Measurements from ENCODE around the gene MRPS7.
"Not testable (repeated sequence)": the region's sequence is repeated elsewhere in the genome, so short reads cannot be mapped to it uniquely, and the experiment has no call there.

MRPS7 gene

DNA sequence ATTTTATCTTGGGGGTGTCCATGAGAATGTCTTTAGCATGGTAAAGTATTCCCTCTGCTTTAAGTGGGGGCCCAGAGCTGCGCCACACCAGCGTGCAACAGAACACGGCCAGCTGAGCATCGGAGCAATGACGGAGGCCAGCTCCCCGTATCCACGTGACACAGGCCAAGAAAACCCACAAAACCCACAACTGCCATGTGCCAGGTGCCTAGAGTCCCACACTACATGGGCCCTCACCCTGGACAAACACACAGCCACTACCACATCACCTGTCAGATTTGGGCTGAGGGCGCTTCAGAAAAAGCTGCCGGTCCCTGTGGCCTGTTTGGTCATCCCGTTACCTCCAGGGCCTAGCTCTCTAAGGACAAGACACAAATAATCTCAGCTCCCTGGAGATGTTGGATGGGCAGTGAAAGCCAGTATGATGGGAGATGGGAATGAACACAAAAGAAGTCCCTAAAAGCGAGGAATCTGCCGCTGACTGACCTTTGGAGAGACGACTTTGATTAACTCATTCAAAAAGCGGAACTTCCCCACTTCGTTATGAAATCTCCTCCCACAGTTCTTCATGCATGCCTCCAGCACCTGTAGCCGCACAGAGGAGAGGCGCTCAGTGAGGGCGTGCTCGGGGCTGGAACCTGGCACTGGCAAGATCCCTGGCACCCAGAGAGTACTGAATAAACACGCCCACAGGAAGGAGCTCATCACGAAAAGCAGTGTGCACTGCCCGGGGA is 17.4 kb upstream of the MRPS7 start:
- no peak for DNase-seq (ENCODE audit: low read depth)

DNA sequence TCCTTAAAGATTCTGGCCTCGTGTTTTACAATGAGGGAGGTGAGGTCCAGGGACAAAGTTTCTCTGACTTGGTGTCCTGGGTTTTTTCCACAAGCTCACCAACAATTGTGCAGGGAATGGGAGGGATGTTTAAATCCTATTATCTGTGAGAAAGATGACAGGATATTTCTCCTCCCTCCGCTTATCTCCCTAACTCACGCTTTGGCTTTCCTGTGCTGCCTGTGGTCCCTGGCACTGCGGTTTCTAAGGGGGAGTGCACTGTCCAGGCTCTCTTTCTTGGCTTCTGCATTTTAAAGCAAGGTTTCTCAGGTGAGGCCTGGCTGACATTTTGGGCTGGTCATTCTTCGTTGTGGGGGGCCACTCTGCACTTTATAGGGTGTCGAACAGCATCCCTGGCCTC is 16.7 kb upstream of the MRPS7 start:
- DNase-seq (ENCODE audit: low read depth): no peak

DNA sequence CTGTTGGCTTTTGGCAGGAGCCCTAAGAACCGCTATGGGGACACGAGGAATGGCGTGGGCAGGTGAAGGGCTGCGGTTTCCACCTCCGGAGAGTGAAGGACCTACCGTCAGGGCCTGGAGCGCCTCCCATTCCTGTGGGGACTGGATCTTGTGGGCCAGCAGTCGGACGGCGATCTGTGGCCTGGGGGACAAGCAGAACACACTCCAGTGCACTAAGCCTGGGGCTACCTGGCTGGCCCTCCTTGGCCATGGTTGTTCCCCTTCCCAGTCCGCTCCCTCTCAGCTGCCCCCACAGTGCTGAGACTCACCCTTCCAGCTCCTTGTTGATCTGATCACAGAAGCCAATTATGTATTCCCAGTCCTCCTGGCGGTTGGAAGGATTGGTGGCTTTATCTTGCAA is 15.3 kb upstream of the MRPS7 start:
- no peak for DNase-seq (ENCODE audit: low read depth)

DNA sequence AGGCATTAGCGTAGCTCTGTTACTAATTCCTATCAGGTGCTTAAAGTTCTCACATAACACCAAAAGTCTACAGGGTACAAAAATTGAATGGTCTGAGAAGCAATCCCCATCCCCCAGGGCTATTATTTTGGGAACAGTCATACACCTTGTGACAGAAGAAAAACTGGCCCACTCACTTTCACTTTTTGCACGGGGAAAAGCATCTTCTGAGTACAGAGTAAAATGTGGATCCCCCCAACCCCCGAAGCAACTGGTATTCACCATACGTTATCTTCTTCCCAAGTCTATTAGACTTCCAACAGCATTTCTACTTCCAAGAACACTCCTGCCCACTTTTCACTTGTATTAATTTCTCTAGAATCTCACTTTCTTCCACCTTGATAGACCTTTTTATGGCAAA is 12.1 kb upstream of the MRPS7 start:
- DNase-seq (ENCODE audit: low read depth): no peak

GRCh38 chr17:75250009-75250471 is 11.6 kb upstream of the MRPS7 start:
- peak; percentile 74 for DNase-seq (ENCODE audit: low read depth)

- DNase-seq (ENCODE audit: low read depth): no peak
Measured at GRCh38 chr17:75252039-75252816, 9.5 kb upstream of the MRPS7 start.

GRCh38 chr17:75255954-75256698 is 5.6 kb upstream of the MRPS7 start:
- peak; percentile 55 for DNase-seq (ENCODE audit: low read depth)

- DNase-seq (ENCODE audit: low read depth): not testable (repeated sequence)
Measured at GRCh38 chr17:75257228-75257627, 4.5 kb upstream of the MRPS7 start.

- DNase-seq (ENCODE audit: low read depth): peak; percentile 51
Measured at GRCh38 chr17:75260641-75261335, 891 bp upstream of the MRPS7 start.

DNA sequence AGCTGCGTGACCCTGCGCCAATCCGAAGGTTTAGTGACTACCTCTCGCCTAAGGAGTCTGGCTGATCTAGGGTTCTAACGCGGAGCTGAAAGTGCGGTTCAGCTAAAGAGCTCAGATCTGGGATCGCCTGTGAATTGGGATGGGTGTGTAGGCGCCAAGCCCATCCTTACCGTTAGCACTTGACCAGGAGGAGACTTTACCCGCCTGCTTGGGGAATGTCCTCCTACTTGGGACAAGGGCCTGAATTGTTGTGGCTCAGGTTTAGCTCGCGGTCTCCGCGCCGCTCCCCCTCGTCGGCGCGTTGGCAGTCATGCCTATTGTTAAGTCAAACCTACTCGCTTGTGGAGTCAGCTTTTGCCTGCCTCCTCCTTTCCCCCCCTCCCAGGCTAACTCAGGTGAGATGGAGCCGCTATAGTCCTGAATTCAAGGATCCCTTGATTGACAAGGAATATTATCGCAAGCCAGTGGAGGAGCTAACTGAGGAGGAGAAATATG is 480 bp downstream of the MRPS7 start:
- DNase-seq (ENCODE audit: low read depth): peak; percentile 42

DNA sequence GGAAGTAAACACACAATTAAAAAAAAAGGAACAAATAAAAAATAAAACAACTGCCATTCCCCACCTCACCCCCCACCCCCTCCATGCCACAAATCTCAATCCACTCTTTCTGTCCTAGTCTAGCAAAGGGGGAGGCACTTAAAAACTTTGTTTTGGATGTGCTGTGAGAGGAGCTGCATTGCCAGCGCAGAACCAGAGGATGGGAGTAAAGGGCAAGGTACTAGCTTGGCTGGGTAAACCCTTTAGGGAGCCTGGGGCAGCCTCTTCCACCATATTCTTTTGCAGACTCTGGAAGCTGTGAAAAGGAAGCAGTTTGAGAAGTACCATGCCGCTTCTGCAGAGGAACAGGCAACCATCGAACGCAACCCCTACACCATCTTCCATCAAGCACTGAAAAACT is 1.4 kb downstream of the MRPS7 start:
- no peak for DNase-seq (ENCODE audit: low read depth)

- no peak for DNase-seq (ENCODE audit: low read depth)
Measured at GRCh38 chr17:75265614-75266315, 4.1 kb downstream of the MRPS7 start.

DNA sequence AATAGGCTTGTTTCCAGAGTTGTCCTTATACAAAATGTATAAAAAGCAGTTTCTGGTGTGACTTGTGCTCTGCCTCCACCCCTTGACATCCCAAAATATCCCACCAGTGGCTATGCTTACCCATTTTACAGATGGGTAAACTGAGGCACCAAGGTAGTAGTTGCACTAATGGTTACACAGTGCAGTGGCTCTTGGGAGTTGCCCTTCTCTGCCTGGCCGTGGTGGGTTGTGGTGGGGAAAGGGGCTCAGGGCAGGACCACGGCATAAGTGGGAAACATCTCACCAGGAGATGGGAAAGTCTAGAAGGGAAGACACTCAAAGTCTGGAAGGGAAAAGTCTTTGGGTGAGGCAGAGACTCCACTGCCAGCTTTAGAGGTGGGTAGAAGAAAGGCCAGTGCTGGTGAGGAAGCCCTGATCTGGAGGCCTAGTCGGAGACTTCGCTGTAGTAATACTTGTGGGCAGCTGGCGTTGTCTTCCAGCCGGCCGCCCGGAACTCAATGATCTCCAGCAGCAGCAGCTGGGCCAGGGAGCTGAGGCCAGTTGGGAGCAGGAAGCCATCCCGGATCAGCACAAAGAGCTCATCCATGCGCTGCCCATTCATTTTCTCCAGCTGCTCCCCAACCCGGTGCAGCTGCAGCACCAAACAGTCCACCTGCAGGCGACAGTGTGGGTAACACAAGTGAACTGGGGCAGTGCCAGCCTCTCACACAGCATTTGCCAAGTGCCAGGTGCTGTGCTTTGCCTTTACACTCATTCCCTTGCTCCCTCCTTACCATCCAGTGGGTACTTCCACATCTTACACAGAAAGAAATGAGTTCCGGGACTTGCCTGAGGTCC is 4.9 kb downstream of the MRPS7 start:
- DNase-seq (ENCODE audit: low read depth): no peak

GRCh38 chr17:75267153-75267410 is 5.4 kb downstream of the MRPS7 start:
- no peak for DNase-seq (ENCODE audit: low read depth)

DNA sequence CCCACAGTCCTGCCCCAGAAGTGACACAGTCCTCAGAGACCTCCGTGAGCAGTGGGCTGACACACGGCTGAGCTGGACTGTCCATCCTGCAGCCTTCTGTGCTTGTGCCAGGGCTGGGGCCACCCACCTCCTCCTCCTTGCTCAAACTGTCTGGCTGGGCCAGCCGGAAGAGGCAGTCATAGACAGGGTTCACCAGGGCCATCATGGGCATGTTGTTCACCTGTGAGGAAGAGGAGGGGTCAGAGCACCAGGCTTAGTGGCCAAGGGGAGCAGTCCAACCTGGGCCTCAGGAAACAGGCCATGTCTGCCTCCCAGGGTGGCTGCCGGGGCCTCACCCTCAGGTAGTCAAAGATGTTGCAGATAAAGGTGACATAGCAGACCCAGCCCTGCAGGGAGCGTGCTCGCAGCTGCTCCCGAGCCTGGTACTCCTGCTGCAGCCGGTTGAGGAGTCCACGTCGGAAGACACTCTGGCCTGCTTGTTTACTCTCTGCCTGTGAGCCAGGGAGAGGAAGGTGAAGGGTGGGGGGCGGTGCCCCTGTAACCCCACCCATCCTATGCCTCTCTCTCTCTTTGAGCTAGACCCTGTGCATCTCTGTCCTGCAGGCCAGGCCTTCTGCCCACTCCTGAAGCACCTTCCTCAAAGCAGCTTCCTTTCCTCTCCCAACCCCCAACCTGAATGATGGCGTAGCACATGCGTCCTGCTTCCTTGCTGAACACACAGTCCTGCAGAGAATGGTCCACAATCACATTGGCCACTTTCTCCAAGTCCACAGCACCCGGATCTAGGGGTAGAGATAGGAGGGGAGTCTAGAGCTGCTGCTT is 5.9 kb downstream of the MRPS7 start:
- DNase-seq (ENCODE audit: low read depth): no peak

DNA sequence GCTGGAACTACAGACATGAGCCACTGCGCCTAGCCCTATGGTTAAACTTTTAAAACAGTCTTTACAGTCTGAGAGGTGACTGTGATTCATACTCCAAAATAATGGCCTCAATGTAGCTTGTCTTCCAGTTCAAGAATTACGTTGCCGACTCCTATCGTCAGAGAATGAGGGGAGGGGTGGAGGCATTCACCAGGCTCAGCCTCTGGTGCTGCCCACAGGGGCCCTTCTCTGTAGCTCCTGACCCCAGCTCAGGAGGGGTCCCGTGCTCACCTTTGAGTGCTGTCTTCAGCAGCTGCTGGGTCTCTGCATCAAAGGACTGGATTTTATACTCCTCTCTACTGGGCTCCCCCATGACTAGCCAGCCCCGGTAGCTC is 8.2 kb downstream of the MRPS7 start:
- DNase-seq (ENCODE audit: low read depth): no peak

DNA sequence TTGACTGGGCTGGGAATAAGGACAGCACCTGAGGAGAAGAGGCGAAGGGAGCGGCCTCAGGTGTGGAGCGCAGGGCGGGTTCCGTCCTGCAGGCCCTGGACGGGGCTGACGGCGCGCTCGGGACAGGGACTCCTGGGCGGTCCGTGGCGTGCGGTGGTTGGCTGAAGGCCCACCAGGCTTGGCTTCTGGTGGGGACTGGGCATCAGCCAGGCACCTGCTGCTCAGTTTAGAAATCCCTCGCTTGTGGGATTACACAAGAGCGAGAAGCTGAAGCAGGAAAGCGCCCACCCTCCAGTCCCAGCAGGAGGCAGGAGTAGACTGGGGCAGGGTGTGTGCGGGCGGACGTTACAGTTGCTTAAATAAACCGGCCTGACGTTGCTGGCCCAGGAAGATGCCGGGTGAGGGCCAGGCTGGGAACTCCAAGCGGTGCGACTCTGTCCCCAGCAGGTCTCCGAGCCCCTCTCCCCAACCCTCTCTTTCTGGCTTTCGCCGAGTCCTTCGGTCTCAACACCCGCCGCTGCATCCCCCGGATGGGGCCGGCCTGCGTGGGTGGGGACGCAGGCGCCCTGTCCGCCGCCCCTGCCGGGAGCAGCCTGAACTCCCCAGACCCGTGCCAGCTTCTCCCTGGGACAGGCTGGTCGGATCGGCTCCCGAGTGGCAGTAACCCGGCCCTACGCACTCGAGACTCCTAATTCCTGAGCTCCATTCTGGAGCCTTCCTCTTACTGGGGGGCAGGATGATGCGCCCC is 8.7 kb downstream of the MRPS7 start:
- DNase-seq (ENCODE audit: low read depth): peak; percentile 80

DNA sequence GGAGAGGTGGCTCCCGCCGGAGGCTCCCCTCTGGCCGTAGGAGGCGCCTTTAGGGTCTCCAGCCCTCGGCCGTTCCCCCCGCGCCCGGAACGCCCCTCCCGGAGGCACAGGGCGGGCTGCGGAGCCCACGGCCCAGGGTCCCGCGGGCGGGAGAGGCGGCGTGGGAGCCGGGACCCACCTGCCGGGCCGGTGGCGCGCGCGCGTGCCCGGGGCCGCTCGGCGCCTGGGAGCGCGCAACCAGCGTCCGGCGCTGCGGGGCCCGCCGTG is 9.2 kb downstream of the MRPS7 start, which contains the start of gene MIF4GD:
Gene MIF4GD, minus strand, starts transcription at position 266 of the 267 bp plus-strand sequence. CDS start 1,036 bp downstream, outside the sequence.
- peak; percentile 43 for DNase-seq (ENCODE audit: low read depth)

Measured in amniotic epithelial cell (primary cell).